NCI-H2107 (cell line): ENCODE data around the gene DNAH8.
"Not testable (repeated sequence)": the region's sequence is repeated elsewhere in the genome, so short reads cannot be mapped to it uniquely, and the experiment has no call there.

Experiments
- DNase-seq: peaks from one replicate; lab custom pipeline; 2025; lab: John Stamatoyannopoulos, UW

DNAH8 gene

DNA sequence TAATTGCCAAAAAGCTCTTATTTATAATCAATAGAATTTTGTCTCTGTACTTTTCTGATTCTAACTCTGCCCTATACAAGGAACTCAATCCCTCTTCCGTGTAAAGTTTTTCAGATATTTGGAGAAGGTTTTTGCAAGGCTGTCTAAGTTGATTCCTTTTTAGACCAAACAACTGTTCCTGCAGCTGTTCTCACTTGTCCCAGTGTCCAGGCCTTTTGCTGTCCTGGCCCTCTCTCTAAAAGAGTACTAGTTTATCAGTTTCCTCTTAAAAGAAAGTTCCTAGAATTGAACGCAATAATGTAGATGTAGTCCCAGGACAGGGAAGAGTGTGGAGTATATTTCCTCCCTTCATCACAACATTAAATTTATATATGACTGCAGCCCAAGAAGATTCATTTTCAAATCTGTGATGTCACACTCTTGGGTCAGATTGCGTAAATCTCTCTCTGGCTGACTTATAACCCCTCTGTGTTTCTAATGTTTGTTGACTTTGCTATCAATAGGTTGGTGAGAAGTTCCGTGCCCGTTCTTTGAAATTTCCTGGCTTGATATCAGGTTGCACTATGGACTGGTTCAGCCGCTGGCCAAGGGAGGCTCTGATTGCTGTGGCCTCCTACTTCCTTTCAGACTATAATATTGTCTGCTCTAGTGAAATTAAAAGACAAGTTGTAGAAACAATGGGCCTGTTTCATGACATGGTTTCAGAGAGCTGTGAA, 194.1 kb downstream of the DNAH8 start:
- DNase-seq, result no peak

DNA sequence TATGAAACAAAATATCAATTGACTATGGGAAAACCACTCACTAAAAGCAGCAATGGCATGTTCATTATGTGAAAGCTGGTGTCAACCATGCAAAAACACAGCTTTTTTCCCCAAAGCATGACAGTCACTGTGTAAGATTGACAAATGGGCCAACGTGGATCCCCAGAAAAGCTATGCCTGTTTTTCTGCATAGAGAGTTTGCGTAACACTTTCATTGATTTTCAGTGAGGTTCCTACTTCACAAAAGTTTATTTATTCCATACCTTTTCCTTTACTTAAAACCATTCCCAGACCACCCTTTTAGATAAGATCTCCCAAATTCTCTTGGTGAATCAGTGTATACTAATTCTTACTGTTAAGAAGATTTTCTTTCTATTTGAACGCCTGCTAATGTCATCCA, 195.1 kb downstream of the DNAH8 start:
- DNase-seq, result no peak

GRCh38 chr6:38912378-38912777, 197.3 kb downstream of the DNAH8 start:
- no peak for DNase-seq

DNA sequence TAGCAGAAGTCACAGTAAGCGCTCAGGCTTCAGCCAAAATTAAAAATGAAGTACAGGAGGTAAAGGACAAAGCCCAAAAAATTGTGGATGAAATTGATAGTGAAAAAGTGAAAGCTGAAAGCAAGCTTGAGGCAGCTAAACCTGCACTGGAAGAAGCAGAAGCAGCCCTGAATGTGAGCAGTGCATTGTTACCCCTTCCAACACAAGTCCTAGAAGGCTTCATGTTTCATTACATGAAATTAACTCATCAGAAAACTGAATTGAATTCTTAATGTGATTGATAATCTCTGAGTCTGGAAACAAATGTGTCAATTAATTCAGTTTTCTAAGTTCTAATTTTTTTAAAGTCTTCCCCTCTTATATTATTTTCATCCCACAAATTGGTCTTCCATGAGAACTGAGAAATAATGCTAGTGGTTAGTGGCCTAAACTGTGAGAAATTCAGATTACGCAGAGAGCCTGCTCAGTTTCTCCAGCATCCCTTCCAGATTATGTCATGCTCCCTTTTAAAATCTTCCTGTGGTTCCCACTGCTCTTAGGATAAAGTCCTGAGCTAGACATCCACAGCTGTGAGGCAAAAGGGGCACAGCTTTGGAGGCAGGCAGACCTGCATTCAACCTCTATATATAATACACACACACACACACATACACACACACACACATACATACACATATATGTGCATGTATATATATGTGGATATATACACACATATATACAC, 200.3 kb downstream of the DNAH8 start:
- DNase-seq, result no peak

DNA sequence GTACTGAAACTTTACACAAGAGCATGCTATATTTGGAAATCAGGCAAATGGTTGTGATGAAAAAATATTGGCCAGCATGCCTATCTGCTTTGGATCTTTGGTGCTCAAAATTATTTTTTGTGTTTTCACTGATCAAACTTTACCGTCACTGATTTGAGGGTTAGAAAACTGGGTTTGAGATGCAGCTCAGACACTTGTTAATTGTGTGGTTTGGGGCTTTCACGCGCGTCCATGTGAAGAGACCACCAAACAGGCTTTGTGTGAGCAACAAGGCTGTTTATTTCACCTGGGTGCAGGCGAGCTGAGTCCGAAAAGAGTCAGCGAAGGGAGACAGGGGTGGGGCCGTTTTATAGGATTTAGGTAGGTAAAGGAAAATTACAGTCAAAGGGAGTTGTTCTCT, 206.4 kb downstream of the DNAH8 start:
- not testable (repeated sequence) for DNase-seq

- DNase-seq, result no peak
Observed at GRCh38 chr6:38924791-38925509, 209.8 kb downstream of the DNAH8 start.

DNA sequence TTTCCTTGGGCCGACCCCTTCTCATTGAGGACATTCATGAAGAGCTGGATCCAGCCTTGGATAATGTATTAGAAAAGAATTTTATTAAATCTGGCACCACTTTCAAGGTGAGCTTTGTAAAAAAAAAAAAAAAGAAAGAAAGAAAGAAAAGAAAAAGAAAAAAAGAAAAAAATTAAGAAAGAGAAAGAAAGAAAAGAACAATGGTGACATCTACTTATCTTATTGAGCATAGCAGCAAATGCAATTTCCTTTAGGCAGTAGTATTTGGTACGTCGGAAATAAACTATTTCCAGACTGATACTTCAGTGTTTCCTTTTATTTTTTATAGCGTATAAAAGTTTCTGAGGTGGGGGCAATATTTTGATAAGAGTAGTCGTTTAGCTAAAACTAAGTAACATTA, 214.4 kb downstream of the DNAH8 start:
- DNase-seq, result no peak

- DNase-seq, result no peak
Observed at GRCh38 chr6:38933426-38933825, 218.3 kb downstream of the DNAH8 start.

DNA sequence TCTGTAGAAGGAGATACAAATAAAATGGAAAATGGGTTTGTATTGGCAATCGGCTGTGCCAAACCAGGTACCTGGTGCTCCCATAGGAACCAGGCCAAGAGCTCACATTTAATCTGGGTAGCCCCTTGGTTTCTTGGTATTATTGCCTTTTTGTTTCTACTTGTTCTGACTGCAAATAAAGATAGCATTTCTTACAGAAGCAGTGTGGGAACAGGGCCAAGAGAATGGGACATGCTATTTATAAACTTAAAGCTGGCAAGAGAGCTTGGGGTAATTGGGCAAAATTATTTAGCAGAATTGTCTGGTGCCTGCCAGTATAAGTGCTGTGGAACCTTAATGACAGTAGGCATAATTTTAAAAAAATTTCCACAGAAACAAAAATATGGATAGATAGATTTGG, 219.9 kb downstream of the DNAH8 start:
- DNase-seq, result no peak

DNA sequence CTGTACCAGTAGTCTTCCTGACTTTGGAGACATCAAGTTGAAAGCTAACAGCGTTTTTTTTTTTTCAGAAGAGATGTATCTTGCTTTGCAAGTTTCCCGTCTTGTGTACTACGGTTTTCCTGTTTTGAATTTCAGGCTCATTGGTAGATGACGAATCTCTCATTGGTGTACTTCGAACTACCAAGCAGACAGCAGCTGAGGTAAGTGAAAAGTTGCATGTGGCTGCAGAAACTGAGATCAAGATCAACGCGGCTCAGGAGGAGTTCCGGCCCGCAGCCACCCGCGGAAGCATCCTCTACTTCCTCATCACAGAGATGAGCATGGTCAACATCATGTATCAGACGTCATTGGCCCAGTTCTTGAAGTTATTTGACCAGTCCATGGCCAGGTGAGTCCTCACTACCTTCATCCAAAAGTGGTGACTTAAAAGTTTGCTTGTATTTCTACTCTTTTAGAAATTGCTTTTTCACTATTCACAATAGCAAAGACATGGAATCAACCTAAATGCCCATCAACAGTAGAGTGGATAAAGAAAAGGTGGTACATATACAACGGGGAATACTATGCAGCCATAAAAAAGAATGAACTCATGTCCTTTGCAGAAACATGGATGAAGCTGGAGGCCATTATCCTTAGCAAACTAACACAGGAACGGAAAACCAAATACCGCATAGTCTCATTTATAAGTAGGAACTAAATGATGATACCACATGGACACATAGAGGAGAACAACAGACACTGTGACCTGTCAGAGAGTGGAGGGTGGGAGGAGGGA, 222.9 kb downstream of the DNAH8 start:
- no peak for DNase-seq

DNA sequence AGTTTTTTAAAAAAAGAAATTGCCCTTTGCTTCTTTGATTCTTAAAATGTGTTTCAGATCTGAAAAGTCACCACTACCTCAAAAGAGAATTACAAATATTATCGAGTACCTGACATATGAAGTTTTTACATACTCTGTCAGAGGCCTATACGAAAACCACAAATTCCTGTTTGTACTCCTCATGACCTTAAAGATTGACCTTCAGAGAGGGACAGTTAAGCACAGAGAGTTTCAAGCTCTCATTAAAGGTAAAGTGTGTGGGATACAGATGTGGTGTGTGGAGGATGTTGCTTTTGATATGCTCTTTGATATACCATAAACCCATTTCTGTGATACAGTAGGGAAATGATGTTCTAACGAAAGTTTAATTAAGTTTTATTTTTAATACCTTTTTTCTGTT, 223.6 kb downstream of the DNAH8 start:
- no peak for DNase-seq

- no peak for DNase-seq
Observed at GRCh38 chr6:38942442-38942841, 227.3 kb downstream of the DNAH8 start.

GRCh38 chr6:38942965-38943364, 227.9 kb downstream of the DNAH8 start:
- no peak for DNase-seq

GRCh38 chr6:38943964-38944363, 228.9 kb downstream of the DNAH8 start:
- DNase-seq, result no peak

- no peak for DNase-seq
Observed at GRCh38 chr6:38944655-38945279, 229.7 kb downstream of the DNAH8 start.

GRCh38 chr6:38955861-38956260, 240.8 kb downstream of the DNAH8 start:
- DNase-seq, result no peak

DNA sequence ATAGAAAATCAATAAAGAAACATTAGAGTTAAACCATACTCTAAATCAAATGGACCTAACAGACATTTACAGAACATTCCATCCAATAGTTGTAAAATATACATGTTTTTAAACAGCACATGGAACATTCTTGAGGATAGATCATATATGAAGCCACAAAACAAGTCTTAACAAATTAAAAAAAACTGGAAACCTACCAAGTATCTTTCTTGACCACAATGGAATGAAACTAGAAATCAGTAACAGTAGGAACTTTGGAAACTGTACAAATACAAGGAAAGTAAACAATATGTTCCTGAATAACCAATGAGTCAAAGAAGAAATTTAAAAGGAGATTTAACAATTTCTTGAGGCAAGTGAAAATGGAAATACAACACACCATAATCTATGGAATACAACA, 242.3 kb downstream of the DNAH8 start:
- no peak for DNase-seq

DNA sequence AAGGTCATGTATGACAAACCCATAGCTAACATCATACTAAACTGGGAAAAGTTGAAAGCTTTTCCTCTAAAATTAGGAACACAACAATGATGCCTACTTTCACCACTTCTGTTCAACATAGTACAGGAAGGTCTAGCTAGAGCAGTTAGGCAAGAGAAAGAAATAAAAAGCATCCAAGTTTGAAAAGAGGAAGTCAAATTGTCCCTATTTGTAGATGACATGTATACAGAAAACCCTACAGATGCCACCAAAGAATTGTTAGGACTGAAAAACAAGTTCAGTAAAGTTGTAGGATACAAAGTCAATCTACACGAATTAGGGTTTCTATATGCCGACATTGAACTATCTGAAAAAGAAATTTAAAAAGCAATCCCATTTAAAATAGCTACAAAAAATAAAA, 244.0 kb downstream of the DNAH8 start:
- DNase-seq, result no peak

DNA sequence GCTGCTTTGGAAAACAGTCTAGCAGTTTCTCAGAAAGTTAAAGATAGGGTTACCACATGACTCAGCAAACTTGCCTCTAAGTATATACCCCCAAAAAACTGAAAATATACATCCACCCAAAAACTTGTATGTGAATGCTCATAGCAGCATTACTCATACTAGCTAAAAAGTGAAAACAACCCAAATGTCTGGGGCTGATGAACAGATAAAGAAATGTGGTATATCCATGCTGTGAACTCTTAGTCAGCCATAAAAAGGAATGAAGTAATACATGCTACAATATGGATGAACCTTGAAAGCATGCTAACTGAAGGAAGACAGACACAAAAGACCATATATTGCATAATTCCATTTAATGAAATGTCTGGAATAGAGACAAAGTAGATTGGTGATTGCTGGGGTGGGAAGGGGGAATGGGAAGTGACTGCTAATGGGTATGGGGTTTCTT, 253.6 kb downstream of the DNAH8 start:
- DNase-seq, result no peak

DNA sequence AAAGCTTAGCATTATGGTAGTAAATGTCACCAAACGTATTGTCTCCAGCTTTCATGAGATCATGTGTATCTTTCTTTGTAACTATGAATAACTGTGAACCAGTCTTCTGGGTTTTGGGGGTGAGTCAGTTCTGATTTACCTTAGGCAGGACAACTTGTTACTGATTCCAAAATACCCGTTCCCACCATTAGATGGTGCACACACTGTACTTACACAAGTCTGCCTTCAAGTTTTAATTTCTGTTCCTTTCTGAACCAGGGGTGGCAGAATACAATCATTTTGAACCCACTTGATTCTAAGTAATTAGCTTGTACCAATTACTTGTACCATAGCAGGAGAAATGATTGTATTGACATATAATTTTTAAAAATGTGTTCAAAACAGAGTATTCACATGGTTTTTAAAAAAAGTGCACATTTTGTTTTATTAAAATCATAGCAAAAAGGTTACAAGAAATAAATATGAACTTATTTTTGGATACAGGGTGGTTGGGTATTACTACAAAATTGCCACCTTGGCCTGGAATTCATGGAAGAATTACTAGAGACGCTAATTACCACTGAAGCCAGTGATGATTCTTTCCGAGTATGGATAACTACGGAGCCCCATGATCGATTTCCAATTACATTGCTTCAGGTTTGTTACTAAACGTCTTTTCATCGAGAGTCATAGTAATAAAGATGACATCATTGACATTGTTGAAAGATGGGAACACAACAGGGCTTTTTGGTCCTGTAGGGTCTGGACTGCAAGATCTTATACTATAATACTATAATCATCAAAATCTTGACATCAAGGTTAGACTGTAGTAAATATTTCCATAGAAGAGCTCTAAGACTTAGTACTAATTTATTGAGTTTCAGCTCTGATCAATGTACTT, 258.3 kb downstream of the DNAH8 start:
- DNase-seq, result no peak
